Heart left ventricle (tissue), 13 donors: ENCODE results near the gene RPL27A.

Experiments used
- POLR2A ChIP-seq, 2 donors: fragments of 450-650 bp; IDR thresholded peaks; one replicate each; pipeline ENCODE4 v1.6.1; 2017; ENCODE audit warnings: antibody characterized with exemption in 2 of 2, mild to moderate bottlenecking in 2 of 2, moderate library complexity in 2 of 2
- TF ChIP-seq, protein P1 (sequence below), 12 donors: fragments of 200-600 bp; sonication (generic) in 4 of 12; IDR thresholded peaks; one replicate each; pipeline versions ENCODE4 v1.5.0 to v1.8.0; 2018 to 2022; ENCODE audit warnings: antibody characterized with exemption in 12 of 12, mild to moderate bottlenecking in 5 of 12
- donor health status: ischemic (EF 13 %, LVEDD 7.1; RV severe dilation, severe dysfunction).
- donor health status: DM: no; HTN: yes; CAD: no.
- donor health status: DM: no; HTN: no; CAD: no.
- donor health status: ischemic (EF 25% LVEDD 6.9; RV normal size, moderate dysfunction).
- donor health status: ischemic (EF 25% LVEDD 5.7; RV mildly dilated, moderate dysfunction).
- donor health status: ischemic (EF 35%, LVEDD 5.7; RV mildly dilated, moderate dysfunction).
- donor health status: nonischemic (EF 11% LVEDD 7.7; RV severe dilation, severe dysfunction).
- donor health status: DM: yes; HTN: yes; CAD: no.
- donor health status: PGD.
- donor health status: ischemic (EF 29% LVEDD 5.4; RV normal size, mild dysfunction).
- donor health status: nonischemic (EF 23%, LVEDD 6.1; RV moderate dilation, normal function).

DNA sequence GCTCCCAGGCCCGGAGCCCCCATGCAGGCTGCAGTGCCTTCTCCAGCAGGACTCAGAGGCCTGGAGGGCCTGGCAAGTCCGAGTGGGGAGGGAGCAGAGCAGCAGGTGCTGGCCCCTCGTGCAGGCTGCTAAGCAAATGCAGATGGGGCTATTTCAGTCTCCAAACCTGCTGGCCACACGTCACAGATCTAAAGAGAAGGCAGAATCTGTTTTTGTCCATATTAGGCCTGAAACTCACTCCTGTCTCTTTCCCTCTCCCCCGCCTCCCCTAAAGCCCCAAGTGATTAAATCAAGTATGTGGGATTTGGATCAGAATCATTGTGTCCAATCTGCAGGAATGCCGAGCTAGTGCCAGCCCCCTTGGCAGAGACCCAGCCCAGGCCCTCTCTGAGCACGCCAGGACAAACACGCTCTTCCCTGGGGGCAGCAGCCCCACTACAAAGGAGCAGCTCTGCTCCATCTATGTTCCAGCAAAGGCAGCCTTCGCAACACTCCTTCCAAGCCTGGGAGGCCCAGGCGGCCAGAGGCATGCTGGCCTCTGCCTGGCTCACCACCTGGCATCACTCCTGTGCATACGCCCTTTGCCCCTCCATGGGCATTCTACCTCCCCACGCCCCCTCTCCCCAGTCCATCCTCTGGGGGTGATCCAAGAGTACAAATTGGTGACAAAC, 26.5 kb downstream of the RPL27A start:
- TF ChIP-seq, protein P1, sequence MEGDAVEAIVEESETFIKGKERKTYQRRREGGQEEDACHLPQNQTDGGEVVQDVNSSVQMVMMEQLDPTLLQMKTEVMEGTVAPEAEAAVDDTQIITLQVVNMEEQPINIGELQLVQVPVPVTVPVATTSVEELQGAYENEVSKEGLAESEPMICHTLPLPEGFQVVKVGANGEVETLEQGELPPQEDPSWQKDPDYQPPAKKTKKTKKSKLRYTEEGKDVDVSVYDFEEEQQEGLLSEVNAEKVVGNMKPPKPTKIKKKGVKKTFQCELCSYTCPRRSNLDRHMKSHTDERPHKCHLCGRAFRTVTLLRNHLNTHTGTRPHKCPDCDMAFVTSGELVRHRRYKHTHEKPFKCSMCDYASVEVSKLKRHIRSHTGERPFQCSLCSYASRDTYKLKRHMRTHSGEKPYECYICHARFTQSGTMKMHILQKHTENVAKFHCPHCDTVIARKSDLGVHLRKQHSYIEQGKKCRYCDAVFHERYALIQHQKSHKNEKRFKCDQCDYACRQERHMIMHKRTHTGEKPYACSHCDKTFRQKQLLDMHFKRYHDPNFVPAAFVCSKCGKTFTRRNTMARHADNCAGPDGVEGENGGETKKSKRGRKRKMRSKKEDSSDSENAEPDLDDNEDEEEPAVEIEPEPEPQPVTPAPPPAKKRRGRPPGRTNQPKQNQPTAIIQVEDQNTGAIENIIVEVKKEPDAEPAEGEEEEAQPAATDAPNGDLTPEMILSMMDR (IDR thresholded peaks at IDR 0.05) = no peak
- TF ChIP-seq POLR2A (IDR thresholded peaks at IDR 0.05) = no peak
